Stimulated activated CD8-positive, alpha-beta memory T cell treated with anti-CD3 and anti-CD28 coated beads, Interleukin-12 subunit alpha, Interleukin-12 subunit beta, amount 100 ng/mL, for 4 hours (primary cell): ENCODE measurements around the gene DDX25.

Source experiments
- DNase-seq: peaks from one replicate; pipeline ENCODE4 v3.0.0-alpha.2; 2020; ENCODE audit warnings: low read depth

Gene DDX25

GRCh38 chr11:125978181-125978716 lies 73.9 kb downstream of the DDX25 start:
- DNase-seq: no peak
